Upper lobe of left lung (tissue), 4 donors: ENCODE data around the gene PUDP.

Experiments
- CTCF ChIP-seq, 6 experiments: fragments of 450-650 bp in 4 of 6; fragments of 200-600 bp in 2 of 6; sonication (generic) in 2 of 6; IDR thresholded peaks; one replicate each; pipeline ENCODE4 v1.5.1; 2016 to 2019; ENCODE audit warnings: antibody characterized with exemption in 6 of 6
- POLR2AphosphoS5 ChIP-seq, 2 donors: sonication (generic); formaldehyde crosslinking; IDR thresholded peaks; one replicate each; pipeline ENCODE4 v1.5.1; 2017; ENCODE audit warnings: antibody characterized with exemption in 2 of 2

DNA sequence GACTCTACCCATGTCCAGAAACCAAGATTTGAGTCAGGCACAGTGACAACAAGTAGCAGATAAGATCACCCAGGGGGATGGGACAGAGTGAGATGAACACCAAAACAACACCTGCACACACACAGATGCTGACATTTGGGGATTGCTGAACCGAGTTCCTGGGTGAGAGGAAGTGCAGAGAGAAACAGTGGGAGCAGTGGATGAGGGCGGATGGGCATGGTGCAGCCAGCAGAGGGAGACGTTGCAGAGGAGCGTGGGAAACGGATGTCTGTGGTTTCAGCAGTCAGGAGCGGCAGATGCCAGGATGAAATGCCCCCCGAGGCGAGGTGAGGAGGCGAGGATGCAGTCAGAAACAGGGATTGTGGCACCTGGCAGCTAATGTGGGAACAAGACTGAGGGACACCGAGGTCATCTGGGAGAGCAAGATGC, 79.0 kb downstream of the PUDP start:
- TF ChIP-seq CTCF (IDR thresholded peaks at IDR 0.05) (peak in 5 of 6 experiments; percentile 11 to 30 (median 13)), POLR2AphosphoS5 (IDR thresholded peaks at IDR 0.05) (no peak)
